Body of pancreas (tissue), 4 donors: ENCODE measurements around the gene CDCA8.

Experiments
- CTCF ChIP-seq, 7 experiments: fragments of 450-650 bp in 4 of 7; fragments of 200-600 bp in 3 of 7; sonication (generic) in 3 of 7; IDR thresholded peaks; one replicate each; pipeline ENCODE4 v1.5.1; 2016 to 2019; ENCODE audit warnings: antibody characterized with exemption in 7 of 7
- POLR2A ChIP-seq, 3 donors: fragments of 450-650 bp; IDR thresholded peaks; one replicate each; pipeline ENCODE4 v1.6.1; 2016; ENCODE audit warnings: antibody characterized with exemption in 3 of 3, mild to moderate bottlenecking in 2 of 3

DNA sequence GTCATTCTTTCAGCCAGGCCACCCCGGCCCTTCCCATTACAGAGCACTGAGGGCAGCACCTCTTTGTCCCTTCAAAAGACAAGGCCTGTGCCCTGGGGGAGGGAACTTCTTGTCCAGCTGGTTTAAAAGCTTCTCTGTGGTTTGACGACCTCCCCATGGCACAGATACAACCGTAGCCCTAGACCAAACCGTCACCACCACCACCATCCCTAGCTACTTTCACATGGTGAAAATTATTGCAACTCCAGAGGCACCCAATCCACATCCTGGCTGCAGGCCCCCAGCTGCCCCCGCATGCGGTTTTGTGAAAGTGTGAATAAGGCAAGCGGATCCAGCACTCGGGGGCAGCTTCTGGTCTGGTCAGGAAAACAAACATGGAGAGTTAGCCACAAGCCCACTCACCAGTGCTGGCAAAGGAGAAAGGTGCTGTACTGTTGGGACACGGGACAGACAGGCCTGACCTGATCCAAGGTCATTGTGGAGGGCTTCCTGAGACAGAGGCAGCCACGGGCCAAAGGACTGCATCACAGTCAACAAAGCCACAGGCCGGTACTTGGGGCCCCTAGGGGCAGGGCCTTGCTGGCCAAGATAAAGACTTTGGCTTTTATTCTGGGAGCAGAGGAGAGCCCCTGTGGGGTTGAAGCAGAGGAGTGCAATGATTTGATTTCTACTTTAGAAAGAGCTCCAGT lies 31.2 kb downstream of the CDCA8 start:
- TF ChIP-seq POLR2A (IDR thresholded peaks at IDR 0.05) (no peak), CTCF (IDR thresholded peaks at IDR 0.05) (no peak)
